K562 (cell line): ENCODE data around the gene ZGLP1. TPM values are rescaled to one million over a fixed set of nuclear protein-coding genes. Genes with fewer than 3 reads are reported as not detected.

ENCODE experiments used
- ATF1 ChIP-seq, 2 experiments: fragments of 450-650 bp in 1 of 2; IDR thresholded peaks; 2 replicates each; pipeline ENCODE4 v1.6.1; 2016; ENCODE audit warnings: missing compliant biosample characterization in 1 of 2, missing genetic modification characterization in 1 of 2
- BRD4 ChIP-seq: fragments of 200-600 bp; sonication (generic); IDR thresholded peaks from 2 replicates; pipeline ENCODE4 v1.6.1; 2017; ENCODE audit warnings: inconsistent platforms
- CHCHD3 ChIP-seq: fragments of 250-450 bp; sonication (Bioruptor Pico); IDR thresholded peaks from 2 replicates; pipeline ENCODE4 v2.1.2; 2022; ENCODE audit warnings: mild to moderate bottlenecking
- FOXJ3 ChIP-seq: sonication (generic); formaldehyde crosslinking; IDR thresholded peaks from 2 replicates; pipeline ENCODE4 v1.4.0; 2020; ENCODE audit warnings: mild to moderate bottlenecking, missing genetic modification reagents
- GATAD2A ChIP-seq: fragments of 450-650 bp; IDR thresholded peaks from 2 replicates; pipeline ENCODE4 v1.6.1; 2017
- ID3 ChIP-seq, 2 experiments: fragments of 250-450 bp in 1 of 2; fragments of 450-650 bp in 1 of 2; sonication (Bioruptor Pico) in 1 of 2; IDR thresholded peaks; 2 replicates each; pipeline versions ENCODE4 v1.6.1 to v1.8.0; 2016 to 2021; ENCODE audit warnings: mild to moderate bottlenecking in 2 of 2, moderate library complexity in 2 of 2, missing compliant biosample characterization in 1 of 2, missing genetic modification characterization in 1 of 2
- IRF1 ChIP-seq: sonication (generic); formaldehyde crosslinking; IDR thresholded peaks from 2 replicates; pipeline ENCODE4 v1.8.0; 2022; ENCODE audit warnings: missing genetic modification reagents, mild to moderate bottlenecking, borderline replicate concordance
- KDM4B ChIP-seq, 2 experiments: fragments of 450-650 bp in 1 of 2; sonication (generic) in 1 of 2; IDR thresholded peaks; 2 replicates each; pipeline ENCODE4 v1.6.1; 2016 to 2017; ENCODE audit warnings: borderline replicate concordance in 2 of 2, antibody characterized with exemption in 1 of 2, low read depth in 1 of 2, mild to moderate bottlenecking in 1 of 2
- MAFG ChIP-seq: fragments of 450-650 bp; conservative IDR thresholded peaks from 2 replicates; pipeline ENCODE4 v1.6.1; 2016; ENCODE audit warnings: missing genetic modification characterization, missing compliant biosample characterization
- MAFK ChIP-seq: IDR thresholded peaks from 2 replicates; pipeline ENCODE4 v1.6.1; 2011; ENCODE audit warnings: low read length, improper control_type of control experiment
- MBD1 ChIP-seq: fragments of 250-450 bp; sonication (Bioruptor Pico); IDR thresholded peaks from 2 replicates; pipeline ENCODE4 v1.8.0; 2022; ENCODE audit warnings: inconsistent platforms
- MTA3 ChIP-seq: fragments of 450-650 bp; formaldehyde crosslinking; IDR thresholded peaks from 2 replicates; pipeline ENCODE4 v1.6.1; 2017; ENCODE audit warnings: mild to moderate bottlenecking, borderline replicate concordance
- OTX1 ChIP-seq: fragments of 450-650 bp; formaldehyde crosslinking; IDR thresholded peaks from 2 replicates; pipeline ENCODE4 v1.4.0; 2022; ENCODE audit warnings: mild to moderate bottlenecking
- PTBP1 ChIP-seq: fragments of 200-400 bp; formaldehyde crosslinking; IDR thresholded peaks from 2 replicates; pipeline ENCODE4 v1.6.1; 2017; ENCODE audit warnings: low read depth, low read length
- RBM25 ChIP-seq: fragments of 200-400 bp; formaldehyde crosslinking; IDR thresholded peaks from 2 replicates; pipeline ENCODE4 v1.6.1; 2018; ENCODE audit warnings: low read length, low read depth, moderate library complexity; ENCODE audit not compliant: severe bottlenecking
- SMAD1 ChIP-seq: fragments of 150-350 bp; IDR thresholded peaks from 2 replicates; pipeline ENCODE4 v1.6.1; 2014; ENCODE audit warnings: low read length, low read depth; ENCODE audit not compliant: partially characterized antibody
- SOX6 ChIP-seq: fragments of 450-650 bp; IDR thresholded peaks from 2 replicates; pipeline ENCODE4 v1.6.1; 2014; ENCODE audit warnings: mild to moderate bottlenecking
- STAT5B ChIP-seq: fragments of 250-450 bp; sonication (Bioruptor Pico); IDR thresholded peaks from 2 replicates; pipeline ENCODE4 v1.8.0; 2021; ENCODE audit warnings: mild to moderate bottlenecking, inconsistent platforms
- TOE1 ChIP-seq, 2 experiments: fragments of 450-650 bp in 1 of 2; sonication (generic) in 1 of 2; formaldehyde crosslinking in 1 of 2; IDR thresholded peaks; 2 replicates each; pipeline versions ENCODE4 v1.7.1 to v1.8.0; 2016 to 2022; ENCODE audit warnings: borderline replicate concordance in 2 of 2, mild to moderate bottlenecking in 2 of 2, antibody characterized with exemption in 1 of 2, inconsistent platforms in 1 of 2, low read depth in 1 of 2, missing genetic modification reagents in 1 of 2, moderate library complexity in 1 of 2
- TSC22D4 ChIP-seq: fragments of 450-650 bp; IDR thresholded peaks from 2 replicates; pipeline ENCODE4 v1.6.1; 2016; ENCODE audit warnings: missing genetic modification characterization, missing biosample characterization, control low read depth
- U2AF1 ChIP-seq: fragments of 200-400 bp; formaldehyde crosslinking; optimal IDR thresholded peaks from 2 replicates; pipeline ENCODE3; 2017; ENCODE audit warnings: mild to moderate bottlenecking, low read depth, low read length, moderate library complexity
- XRCC3 ChIP-seq: fragments of 450-650 bp; IDR thresholded peaks from 2 replicates; pipeline ENCODE4 v1.6.1; 2017; ENCODE audit warnings: mild to moderate bottlenecking, moderate library complexity
- ZNF395 ChIP-seq: fragments of 200-800 bp; sonication (Bioruptor generic); IDR thresholded peaks from 2 replicates; pipeline ENCODE4 v1.6.1; 2017; ENCODE audit warnings: missing genetic modification characterization, missing compliant biosample characterization
- ZNF436 ChIP-seq: fragments of 250-450, 450-650 bp; sonication (Bioruptor Pico); formaldehyde crosslinking; IDR thresholded peaks from 2 replicates; pipeline ENCODE4 v1.7.0; 2020; ENCODE audit warnings: mild to moderate bottlenecking
- polyA plus RNA-seq, 8 experiments: library from polyadenylated mRNA; depleted of rRNA in 4 of 8; stranded (reverse) in 5 of 8; unstranded in 3 of 8; fragments of >200 nt; fragmentation: Nextera tagmentation in 2 of 8; fragmentation: Illumina TruSeq in 1 of 8; extraction: Ambion mirVana in 2 of 8; extraction: Trizol in 1 of 8; gene quantifications; 2 replicates each; pipeline versions ENCODE4 v1.2.1 to v1.2.3, GENCODE V29; 2011 to 2014; ENCODE audit warnings: inconsistent platforms in 1 of 8, missing spikeins in 1 of 8
- total RNA-seq, 7 experiments: library from RNA; depleted of rRNA in 6 of 7; stranded (reverse); fragments of >200 nt in 6 of 7; fragmentation: Illumina TruSeq in 2 of 7; extraction: Trizol in 2 of 7; gene quantifications; 2 replicates each; pipeline versions ENCODE4 v1.2.1 to v1.2.3, GENCODE V29; 2011 to 2021; ENCODE audit warnings: low replicate concordance in 1 of 7

Gene ZGLP1
- total and polyA plus RNA-seq, 9 of the 15 experiments (the other 6 are each of a cell fraction or from before 2014, with no cell fraction given) = 0.24 to 4.5 (median 2.2) TPM

GRCh38 chr19:10305139-10305806 is 4.3 kb downstream of the ZGLP1 start (continued):
- TF ChIP-seq U2AF1 = no peak
- 0 out of 2 replicates have a peak, but pooled peaks have one; percentile 20 for TF ChIP-seq MTA3
- TF ChIP-seq MBD1 (CRISPR knock-in tag) = no peak
- TF ChIP-seq ZNF436 (CRISPR knock-in tag) = no peak
- TF ChIP-seq CHCHD3 (CRISPR knock-in tag) = no peak
- no peak for TF ChIP-seq XRCC3
- TF ChIP-seq SMAD1 = no peak
- no peak for TF ChIP-seq IRF1 (CRISPR knock-in tag)
- TF ChIP-seq GATAD2A = 0 out of 2 replicates have a peak, but pooled peaks have one; percentile 2
- TF ChIP-seq STAT5B = no peak
- TF ChIP-seq KDM4B (IDR thresholded peaks at IDR 0.05; ENCODE audit: borderline replicate concordance in 2 of 2, low read depth in 1 of 2) = no peak
- 0 out of 2 replicates have a peak, but pooled peaks have one; percentile 7 for TF ChIP-seq TOE1 (IDR thresholded peaks at IDR 0.05; ENCODE audit: borderline replicate concordance)
- TF ChIP-seq TOE1 (CRISPR knock-in tag; IDR thresholded peaks at IDR 0.05; ENCODE audit: borderline replicate concordance, low read depth) = no peak
- TF ChIP-seq MAFG = no peak
- TF ChIP-seq BRD4 = no peak
- TF ChIP-seq FOXJ3 (CRISPR knock-in tag) = no peak
- TF ChIP-seq ID3 (CRISPR knock-in tag; IDR thresholded peaks at IDR 0.05) = no peak
- peak; percentile 33; the same call in 1 of the 2 replicates for TF ChIP-seq ID3 (tag; IDR thresholded peaks at IDR 0.05)
- peak; percentile 100 for TF ChIP-seq PTBP1
- no peak; the same call in 1 of the 2 replicates for TF ChIP-seq MAFK
- TF ChIP-seq TSC22D4 (tag) = no peak
- TF ChIP-seq RBM25 = peak; percentile 98
- TF ChIP-seq ZNF395 (CRISPR knock-in tag) = no peak
- no peak for TF ChIP-seq OTX1 (CRISPR knock-in tag)
- TF ChIP-seq SOX6 = no peak
- TF ChIP-seq ATF1 (CRISPR knock-in tag; IDR thresholded peaks at IDR 0.05) = no peak
- no peak for TF ChIP-seq ATF1 (tag; IDR thresholded peaks at IDR 0.05)
